CMK (cell line): ENCODE data around the gene TARS1.
"Not testable (repeated sequence)": the region's sequence is repeated elsewhere in the genome, so short reads cannot be mapped to it uniquely, and the experiment has no call there.

Source experiments
- DNase-seq: peaks from one replicate; pipeline ENCODE4 v3.0.0-alpha.2; 2010; ENCODE audit warnings: low read depth

Gene TARS1

GRCh38 chr5:33488558-33489355, 48.0 kb downstream of the TARS1 start:
- no peak for DNase-seq

GRCh38 chr5:33489481-33490067, 48.8 kb downstream of the TARS1 start:
- DNase-seq: no peak

GRCh38 chr5:33490071-33490665, 49.4 kb downstream of the TARS1 start:
- DNase-seq: no peak

- no peak for DNase-seq
Observed at GRCh38 chr5:33491941-33492340, 51.2 kb downstream of the TARS1 start.

GRCh38 chr5:33494466-33494865, 53.7 kb downstream of the TARS1 start:
- DNase-seq: no peak

- DNase-seq: no peak
Observed at GRCh38 chr5:33501260-33501659, 60.5 kb downstream of the TARS1 start.

GRCh38 chr5:33501899-33502298, 61.1 kb downstream of the TARS1 start:
- no peak for DNase-seq

- no peak for DNase-seq
Observed at GRCh38 chr5:33504570-33504969, 63.8 kb downstream of the TARS1 start.

GRCh38 chr5:33507426-33507825, 66.7 kb downstream of the TARS1 start:
- no peak for DNase-seq

- DNase-seq: no peak
Observed at GRCh38 chr5:33509036-33509435, 68.3 kb downstream of the TARS1 start.

- DNase-seq: no peak
Observed at GRCh38 chr5:33513462-33514185, 72.9 kb downstream of the TARS1 start.

GRCh38 chr5:33515366-33515765, 74.6 kb downstream of the TARS1 start:
- not testable (repeated sequence) for DNase-seq

- DNase-seq: no peak
Observed at GRCh38 chr5:33516421-33516820, 75.7 kb downstream of the TARS1 start.
